Stimulated activated CD4-positive, alpha-beta T cell treated with anti-CD3 and anti-CD28 coated beads, Interleukin-15, amount 100 ng/mL, for 48 hours (primary cell): ENCODE data around the gene PTPRG.

Source experiments
- DNase-seq, 2 donors: peaks; one replicate each; pipeline ENCODE4 v3.0.0-alpha.2; 2020; ENCODE audit warnings: low read depth in 2 of 2

The PTPRG gene

DNA sequence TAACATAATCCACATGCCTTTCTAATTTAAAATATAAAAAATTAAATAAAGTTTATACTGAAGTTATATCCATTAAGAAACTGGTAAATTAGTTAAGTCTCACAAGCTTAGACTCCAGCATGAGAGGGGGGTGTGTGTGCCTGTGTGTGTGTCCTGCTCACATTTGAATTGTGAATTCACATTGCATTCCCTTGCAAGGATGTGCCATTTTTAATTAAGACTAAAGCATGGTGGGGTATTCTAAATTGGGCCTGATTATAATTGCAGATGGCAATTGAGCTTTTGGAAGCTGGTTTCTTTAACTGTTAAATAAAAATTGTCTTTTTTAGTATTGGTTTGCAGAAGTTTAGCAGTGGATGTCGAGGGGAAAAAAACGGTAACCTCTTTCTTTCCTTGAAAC is 56.9 kb downstream of the PTPRG start:
- no peak for DNase-seq

GRCh38 chr3:61618871-61619270 is 57.5 kb downstream of the PTPRG start:
- no peak for DNase-seq

DNA sequence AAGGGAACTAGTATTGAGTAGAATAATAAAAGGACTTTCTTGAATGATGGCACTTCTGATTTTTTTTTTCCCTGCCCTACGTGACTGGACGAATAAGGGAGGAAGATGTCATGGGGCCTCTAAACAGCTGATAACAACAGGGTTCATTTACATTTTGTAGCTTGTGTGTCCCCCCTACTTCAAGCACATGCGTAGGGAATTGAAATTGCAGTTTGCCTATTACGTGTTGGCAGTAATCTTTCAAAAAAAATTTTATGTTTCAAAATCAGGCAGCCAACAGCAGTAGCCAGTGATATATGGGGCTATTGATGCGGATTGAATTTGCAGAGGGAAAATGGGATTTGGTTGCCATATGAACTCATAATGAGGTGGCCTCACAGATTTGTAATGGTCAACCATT is 58.7 kb downstream of the PTPRG start:
- no peak for DNase-seq

DNA sequence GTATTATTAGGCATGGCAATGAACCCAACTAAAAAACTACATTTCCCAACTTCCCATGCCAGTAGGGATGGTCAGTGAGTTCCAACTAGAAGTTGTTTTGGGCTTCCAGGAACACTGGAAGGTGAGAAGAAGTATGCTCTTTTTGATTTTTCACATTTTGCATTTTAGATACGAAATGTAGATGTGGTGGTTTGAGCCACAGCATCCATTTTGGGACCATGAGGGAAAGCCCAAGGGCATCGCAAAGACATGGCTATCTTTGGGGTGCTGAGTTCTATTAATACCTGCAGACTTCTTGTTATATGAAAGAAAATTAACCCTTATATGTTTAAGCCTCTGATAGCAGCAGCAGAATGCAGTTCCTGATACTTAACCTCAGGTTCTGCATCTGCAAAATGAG is 62.9 kb downstream of the PTPRG start:
- no peak for DNase-seq

DNA sequence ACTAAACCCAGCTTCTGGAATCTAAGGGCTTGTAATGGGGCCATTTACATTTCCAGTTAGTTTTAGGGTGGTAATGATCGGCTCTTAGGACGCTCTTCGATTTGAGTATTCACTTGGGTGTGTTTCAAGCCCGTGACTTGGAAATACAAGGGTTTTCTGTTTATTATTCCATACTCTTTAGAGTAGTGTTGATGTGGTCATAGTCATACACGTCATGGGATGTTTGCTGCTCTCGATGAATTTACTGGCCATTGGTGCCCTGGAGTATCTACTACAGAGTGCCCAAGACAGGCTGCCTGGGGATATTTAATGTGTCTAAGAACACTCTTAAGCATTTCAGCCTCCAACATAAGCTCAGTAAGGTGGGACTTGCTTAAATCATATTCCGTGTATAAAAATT is 64.1 kb downstream of the PTPRG start:
- DNase-seq, result no peak

DNA sequence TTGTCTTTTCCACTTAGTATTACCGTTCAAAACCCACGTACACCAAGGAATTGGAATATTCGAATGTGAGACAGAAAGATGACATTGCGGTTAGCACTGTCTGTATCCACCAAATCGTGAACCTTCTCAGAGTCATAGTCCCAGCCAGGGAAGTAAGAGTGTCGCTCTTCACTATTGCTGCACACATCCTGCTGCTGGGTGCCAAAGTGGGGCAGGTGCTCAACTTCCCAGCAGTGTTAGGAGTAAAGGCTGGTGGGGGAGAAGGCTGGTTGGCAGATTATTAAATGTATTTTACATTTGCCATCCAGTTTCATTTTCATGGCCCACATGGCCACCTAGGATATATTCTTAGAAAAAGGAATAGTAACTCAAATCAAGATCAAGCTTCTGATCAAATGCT is 65.1 kb downstream of the PTPRG start:
- no peak for DNase-seq

- no peak for DNase-seq
Measured at GRCh38 chr3:61627768-61628185, 66.4 kb downstream of the PTPRG start.

DNA sequence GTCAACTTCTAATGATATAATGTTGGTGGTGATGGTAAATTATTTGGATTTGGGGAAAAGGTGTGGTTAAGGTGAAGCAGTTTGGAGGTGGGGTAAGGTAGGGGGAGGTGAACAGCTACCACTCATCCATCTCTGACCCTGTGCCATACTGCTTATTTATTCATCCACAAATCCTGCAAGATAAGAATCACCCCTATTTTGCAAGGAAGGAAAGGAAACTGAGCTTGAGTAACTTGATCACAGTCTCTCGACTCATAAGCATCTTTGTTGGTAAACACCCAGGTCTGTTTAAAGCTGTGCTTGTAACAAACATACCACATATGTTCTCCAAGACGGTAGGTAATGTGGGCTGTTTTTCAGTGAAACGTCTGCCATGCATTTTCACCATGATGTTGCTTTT is 67.3 kb downstream of the PTPRG start:
- DNase-seq, result no peak

DNA sequence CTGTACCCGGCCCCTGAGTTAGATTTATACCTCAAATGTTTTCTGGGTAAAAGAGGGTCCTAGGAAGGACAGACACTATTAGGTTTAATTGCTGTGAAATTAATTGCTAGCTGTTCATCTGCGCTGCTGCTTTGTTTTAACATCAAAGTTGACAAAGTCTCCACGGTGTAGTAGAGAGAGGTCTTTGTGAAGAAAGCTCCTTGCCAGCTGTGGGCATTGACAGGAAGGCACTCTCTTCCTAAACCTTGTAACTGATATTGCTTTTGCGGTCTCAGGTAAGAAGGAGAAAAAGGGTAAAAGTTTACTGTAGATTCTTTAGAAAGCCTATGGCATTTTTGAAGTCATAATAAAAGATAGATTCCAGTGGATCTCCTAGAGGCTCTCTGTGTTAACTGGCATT is 68.1 kb downstream of the PTPRG start:
- DNase-seq, result no peak

GRCh38 chr3:61631108-61631769 is 69.9 kb downstream of the PTPRG start:
- DNase-seq, result no peak

- DNase-seq, result no peak
Measured at GRCh38 chr3:61632568-61633175, 71.3 kb downstream of the PTPRG start.

DNA sequence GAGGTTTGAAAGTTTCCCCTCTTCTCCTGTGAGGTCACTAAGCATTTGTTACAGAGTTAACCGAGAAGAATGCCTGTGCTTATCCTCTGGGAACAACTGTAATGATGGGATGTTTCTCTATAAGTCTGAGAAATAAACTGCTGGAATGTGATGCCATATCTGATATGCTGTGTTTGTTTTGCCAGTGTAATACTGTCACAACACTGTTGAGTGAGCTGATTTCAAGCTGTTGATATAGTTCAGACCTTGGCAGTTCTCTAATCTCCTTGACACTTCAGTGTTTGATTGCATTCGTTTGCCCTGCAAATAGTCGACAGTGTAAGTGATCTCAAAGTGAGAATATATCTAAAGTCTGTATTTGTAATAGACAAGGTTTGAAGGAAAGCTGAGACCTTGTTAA is 73.3 kb downstream of the PTPRG start:
- no peak for DNase-seq

GRCh38 chr3:61637088-61638051 is 76.0 kb downstream of the PTPRG start:
- DNase-seq, result no peak

GRCh38 chr3:61638741-61639140 is 77.4 kb downstream of the PTPRG start:
- DNase-seq, result no peak

DNA sequence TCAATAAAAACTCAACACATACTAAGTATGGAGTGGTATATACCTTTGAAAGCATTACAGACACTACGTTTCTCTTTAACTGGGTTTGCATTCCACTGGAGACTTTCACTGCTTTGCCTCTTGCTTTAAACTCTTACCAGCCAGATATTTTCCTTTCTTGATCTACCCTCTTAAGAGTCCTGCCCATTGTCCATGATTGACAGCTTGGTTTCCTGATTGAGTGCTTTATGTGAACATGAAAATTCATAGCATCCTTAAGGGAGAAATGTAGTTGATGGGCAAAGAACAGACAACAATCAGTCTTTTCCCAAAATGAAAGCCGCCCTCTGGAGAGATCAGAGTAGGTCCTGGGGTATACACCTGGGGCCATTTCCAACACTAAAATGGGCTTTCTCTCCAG is 78.6 kb downstream of the PTPRG start:
- no peak for DNase-seq

- no peak for DNase-seq
Measured at GRCh38 chr3:61645148-61645547, 83.8 kb downstream of the PTPRG start.

DNA sequence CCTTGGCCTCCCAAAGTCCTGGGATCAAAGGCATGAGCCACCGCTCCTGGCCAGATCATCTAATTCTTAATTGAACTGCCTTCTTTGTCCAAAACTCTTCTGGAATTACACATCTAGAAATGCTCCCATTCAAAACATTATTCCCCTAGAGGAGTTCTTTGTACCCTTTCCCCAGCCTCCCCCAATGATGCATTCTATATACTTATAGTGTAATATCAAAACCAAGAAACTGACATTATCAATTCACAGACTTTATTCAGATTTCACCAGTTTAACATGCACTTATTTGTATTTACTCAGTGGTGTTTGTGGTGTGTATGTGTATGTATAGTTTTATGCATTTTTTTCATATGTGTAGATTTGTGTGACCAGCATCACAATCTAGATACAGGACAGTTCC is 85.0 kb downstream of the PTPRG start:
- no peak for DNase-seq

DNA sequence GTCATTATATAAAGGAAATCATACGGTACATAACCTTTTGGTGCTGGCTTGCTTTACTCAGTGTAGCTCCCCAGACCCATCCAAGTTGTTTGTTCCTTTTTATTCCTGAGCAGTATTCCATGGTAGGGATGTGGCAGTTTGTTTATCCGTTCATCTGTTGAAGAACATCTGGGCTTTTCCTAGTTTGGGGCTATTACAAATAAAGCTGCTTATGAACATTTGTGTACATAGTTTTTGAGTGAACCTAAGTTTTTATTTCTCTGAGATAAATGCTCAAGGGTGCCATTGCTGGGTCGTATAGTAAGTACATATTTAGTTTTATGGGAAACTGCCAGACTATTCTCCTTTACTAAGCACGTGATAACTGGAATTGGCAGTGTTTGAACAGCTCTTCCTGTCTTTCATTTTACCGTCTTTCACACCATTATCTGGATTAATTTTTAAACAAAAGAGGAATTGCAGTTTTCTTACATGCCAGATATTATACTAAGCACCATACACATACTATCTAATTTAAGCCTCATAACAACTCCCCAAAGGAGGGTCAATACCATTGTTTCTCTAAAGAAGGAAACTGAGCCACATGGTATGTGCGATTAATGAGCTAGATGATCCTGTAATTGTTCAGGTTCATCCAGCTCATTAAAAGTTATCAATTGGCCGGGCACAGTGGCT is 85.6 kb downstream of the PTPRG start:
- DNase-seq, result no peak

DNA sequence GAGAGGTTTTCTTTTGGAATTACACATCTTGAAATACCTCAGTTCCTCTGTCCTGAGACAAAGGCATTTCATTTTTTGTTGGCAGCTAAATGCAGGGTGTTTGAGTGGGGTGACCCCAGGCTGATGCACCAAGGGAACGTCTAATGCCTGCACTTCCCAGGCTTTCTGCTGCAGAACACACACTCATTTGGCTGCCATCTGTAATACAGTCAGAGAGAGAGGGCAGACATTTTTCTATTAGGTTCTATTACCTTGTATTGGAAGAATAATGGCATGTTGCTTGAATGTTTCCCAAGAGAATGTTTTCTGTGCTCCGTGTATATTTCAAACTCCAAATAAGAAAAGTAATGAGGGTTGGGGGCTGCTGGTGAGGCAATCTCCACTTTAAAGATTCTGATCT is 87.1 kb downstream of the PTPRG start:
- no peak for DNase-seq

- DNase-seq, result no peak
Measured at GRCh38 chr3:61649381-61650170, 88.2 kb downstream of the PTPRG start.

DNA sequence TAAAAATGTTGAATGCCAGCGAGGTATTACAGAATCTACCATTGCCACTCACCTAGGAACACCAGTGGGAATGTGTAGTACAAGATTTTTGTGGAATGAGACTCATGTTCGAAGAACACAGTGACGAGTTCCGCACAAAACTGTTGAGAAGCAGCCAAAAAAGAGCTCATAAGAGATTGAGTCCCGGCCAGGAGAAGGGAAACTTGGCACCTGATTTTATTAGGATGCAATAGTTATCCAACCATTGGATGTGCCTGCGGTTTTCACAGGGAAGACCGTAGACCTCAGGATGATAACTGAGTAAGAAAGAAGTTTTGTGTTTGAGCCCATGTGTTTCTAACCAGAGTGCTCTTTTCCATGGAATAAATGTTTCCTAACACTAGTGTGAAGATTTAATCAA is 88.9 kb downstream of the PTPRG start:
- DNase-seq, result no peak
